ENCODE measurements around the gene HIVEP2. TPM values are rescaled to one million over a fixed set of nuclear protein-coding genes. Genes with fewer than 3 reads are reported as not detected.

Gene HIVEP2
- total RNA-seq, 1 experiment from 2014 or later, result 4.2 TPM

- Histone ChIP-seq H4K91ac (ENCODE audit: insufficient read length, low read depth, low read length) (no peak overlapping the region), H4K5ac (ENCODE audit: insufficient read length, low read depth, low read length) (no peak overlapping the region), H3K4me2 (ENCODE audit: insufficient read depth, insufficient read length, low read length) (no peak overlapping the region), H2BK120ac (ENCODE audit: low read depth, low read length, poor library complexity, severe bottlenecking) (no peak overlapping the region), H3K14ac (ENCODE audit: insufficient read depth, low read length) (no peak overlapping the region), H3K18ac (ENCODE audit: insufficient read length, low read depth, low read length) (no peak overlapping the region), H3K4me1 (ENCODE audit: insufficient read depth, low read length) (0 out of 2 replicates have a peak, but pooled peaks cover 4% of the 10 kb centered on the region), H2BK15ac (ENCODE audit: low read depth, low read length) (no peak overlapping the region), H2AFZ (ENCODE audit: low read length) (no peak overlapping the region), H2BK5ac (ENCODE audit: insufficient read length, low read length) (no peak overlapping the region), H2BK20ac (ENCODE audit: low read depth, low read length, poor library complexity, severe bottlenecking) (no peak overlapping the region), H3K27me3 (ENCODE audit: insufficient read depth, low read length) (no peaks in the 10 kb centered on the region), H3K56ac (ENCODE audit: insufficient read length, low read depth, low read length) (no peak overlapping the region), H3K79me2 (ENCODE audit: insufficient read depth, low read length) (no peaks in the 10 kb centered on the region), H3K27ac (ENCODE audit: insufficient read length, low read depth, low read length) (no peak overlapping the region), H3K23ac (ENCODE audit: insufficient read length, low read depth, low read length) (no peak overlapping the region), H3T11ph (ENCODE audit: low read length) (no peak overlapping the region), H3K79me1 (ENCODE audit: insufficient read depth, low read depth, low read length, poor library complexity, severe bottlenecking) (no peaks in the 10 kb centered on the region), H3K9me3 (ENCODE audit: control insufficient read depth, low read depth, low read length) (no peaks in the 10 kb centered on the region), H2BK12ac (ENCODE audit: insufficient read length, low read depth, low read length) (no peak overlapping the region), H3K4ac (ENCODE audit: low read depth, low read length) (no peak overlapping the region), H4K20me1 (ENCODE audit: control insufficient read depth, insufficient read depth, insufficient read length) (no peaks in the 10 kb centered on the region), H3K23me2 (ENCODE audit: insufficient read length, low read depth, low read length, poor library complexity, severe bottlenecking) (no peaks in the 10 kb centered on the region), H2AK5ac (ENCODE audit: insufficient read length, low read length) (no peak overlapping the region), H3K9ac (ENCODE audit: extremely low read depth, insufficient read length, low read length) (no peak overlapping the region), H4K8ac (replicated peaks; ENCODE audit: insufficient read length, low read depth, low read length) (no peak overlapping the region)
- no CpG with 5 or more reads among the region's 4 CpGs for WGBS (ENCODE audit: extremely low coverage, insufficient read length, low lambda C conversion rate)
- Mint-ChIP-seq H3K27me3 (ENCODE audit: low read depth) (no peaks in the 10 kb centered on the region), H3K27ac (no peak overlapping the region; a peak in 1 of 7 replicates), H3K9me3 (no peaks in the 10 kb centered on the region; a peak in 1 of 5 replicates), H3K4me1 (peaks cover 15 to 20% of the 10 kb centered on the region in 2 experiments), H3K4me3 (no peak overlapping the region), H3K36me3 (ENCODE audit: insufficient read depth in 1 of 3, low read depth in 3 of 3) (no peaks in the 10 kb centered on the region)
- no peak for DNase-seq
- TF ChIP-seq CTCF (conservative IDR thresholded peaks at IDR 0.05), result no peak
Measured at GRCh38 chr6:142821860-142822259, 123.1 kb downstream of the HIVEP2 start.
